Activated CD4-positive, alpha-beta T cell treated with anti-CD3 and anti-CD28 coated beads, Interleukin-2, amount 50 U/mL, for 24 hours (primary cell): ENCODE data around the gene SULT4A1.
"Not testable (repeated sequence)": the region's sequence is repeated elsewhere in the genome, so short reads cannot be mapped to it uniquely, and the experiment has no call there.

Experiments used
- DNase-seq, 2 donors: peaks; one replicate each; pipeline ENCODE4 v3.0.0-alpha.2; 2020; ENCODE audit warnings: low read depth in 1 of 2, low spot score in 1 of 2

SULT4A1 gene

GRCh38 chr22:43862074-43862881 is at the start of gene SULT4A1:
SULT4A1 (minus strand) TSS chr22:43862513; CDS start chr22:43862382, 131 bp downstream.
- no peak for DNase-seq

DNA sequence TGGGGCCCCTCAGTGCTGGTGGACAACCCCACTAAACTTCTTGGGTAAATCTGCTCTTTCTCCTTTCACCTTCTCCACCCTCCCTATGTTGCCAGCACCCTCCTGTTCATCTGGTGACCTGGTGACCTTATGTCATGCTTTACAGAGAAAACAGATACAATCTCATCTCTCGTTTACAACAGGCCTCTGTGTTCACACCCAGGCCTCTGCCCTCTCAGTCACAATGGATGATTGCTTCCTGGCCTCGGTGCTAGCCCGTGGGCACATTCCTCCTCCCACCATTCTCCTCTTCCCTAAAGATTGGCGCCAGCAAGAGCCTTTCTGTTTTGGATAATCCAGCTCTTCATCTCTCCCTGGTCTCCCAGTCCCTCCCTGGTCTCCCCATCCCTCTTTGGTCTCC is 49.0 kb upstream of the SULT4A1 start:
- DNase-seq = no peak

GRCh38 chr22:43910178-43910695 is 47.9 kb upstream of the SULT4A1 start:
- DNase-seq = no peak

- DNase-seq = no peak
These were observed 47.4 kb upstream of the SULT4A1 start for GRCh38 chr22:43909708-43910107.

- no peak for DNase-seq
These were observed 43.4 kb upstream of the SULT4A1 start for GRCh38 chr22:43905681-43906080.

DNA sequence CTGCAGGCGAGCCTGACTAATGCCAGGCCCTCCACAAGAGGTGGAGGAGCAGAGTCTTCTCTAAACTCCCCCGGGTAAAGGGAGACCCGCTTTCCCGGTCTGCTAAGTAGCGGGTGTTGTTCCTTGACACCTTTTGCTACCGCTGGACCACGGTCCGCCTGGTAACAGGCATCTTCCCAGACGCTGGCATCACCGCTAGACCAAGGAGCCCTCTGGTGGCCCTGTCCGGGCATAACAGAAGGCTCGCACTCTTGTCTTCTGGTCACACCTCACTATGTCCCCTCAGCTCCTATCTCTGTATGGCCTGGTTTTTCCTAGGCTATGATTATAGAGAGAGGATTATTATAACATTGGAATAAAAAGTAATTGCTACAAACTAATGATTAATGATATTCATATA is 42.1 kb upstream of the SULT4A1 start:
- DNase-seq = not testable (repeated sequence)

GRCh38 chr22:43903033-43903432 is 40.7 kb upstream of the SULT4A1 start:
- DNase-seq = not testable (repeated sequence)

GRCh38 chr22:43901976-43902643 is 39.8 kb upstream of the SULT4A1 start:
- DNase-seq = no peak

DNA sequence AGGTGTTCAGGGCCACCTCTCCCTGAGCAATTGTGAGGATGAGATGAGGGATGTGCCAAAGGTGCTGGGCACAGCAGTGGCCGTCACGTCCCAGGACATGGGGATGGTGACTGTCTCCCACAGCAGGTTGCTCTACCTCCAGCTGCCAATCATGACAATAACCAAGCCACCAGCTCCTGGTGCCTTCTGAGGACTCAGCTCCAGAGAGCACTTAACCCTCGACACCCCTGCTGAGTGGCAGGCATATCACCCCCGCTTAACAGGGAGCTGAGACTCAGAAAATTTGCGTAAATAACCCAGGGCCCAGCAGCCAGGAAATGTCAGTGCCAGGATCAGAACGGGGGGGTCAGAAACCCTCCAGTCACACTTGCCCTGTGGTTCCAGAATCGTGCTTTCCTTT is 37.9 kb upstream of the SULT4A1 start:
- no peak for DNase-seq

DNA sequence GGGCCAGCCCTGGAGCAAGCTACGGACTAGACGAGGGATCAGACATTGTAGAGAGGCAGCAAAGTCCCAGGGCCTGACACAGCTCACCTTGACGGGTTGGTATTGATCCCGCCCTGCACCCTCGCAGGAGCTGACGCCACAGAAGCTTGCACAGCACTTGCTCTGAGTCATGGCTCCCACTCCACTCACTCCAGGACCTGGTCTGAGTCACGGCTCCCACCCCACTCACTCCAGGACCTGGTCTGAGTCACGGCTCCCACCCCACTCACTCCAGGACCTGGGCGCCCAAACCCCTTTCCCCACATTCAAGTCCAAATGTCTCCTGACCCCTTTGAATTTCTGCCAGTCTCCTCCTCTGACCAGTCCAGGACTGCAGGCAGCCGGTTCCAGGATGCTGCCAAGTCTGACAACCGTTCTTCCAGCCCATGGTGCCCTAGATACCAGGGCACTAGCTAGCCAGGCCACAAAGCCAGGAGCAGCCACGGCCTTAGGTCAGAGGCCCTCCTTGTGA is 35.5 kb upstream of the SULT4A1 start:
- DNase-seq = no peak

DNA sequence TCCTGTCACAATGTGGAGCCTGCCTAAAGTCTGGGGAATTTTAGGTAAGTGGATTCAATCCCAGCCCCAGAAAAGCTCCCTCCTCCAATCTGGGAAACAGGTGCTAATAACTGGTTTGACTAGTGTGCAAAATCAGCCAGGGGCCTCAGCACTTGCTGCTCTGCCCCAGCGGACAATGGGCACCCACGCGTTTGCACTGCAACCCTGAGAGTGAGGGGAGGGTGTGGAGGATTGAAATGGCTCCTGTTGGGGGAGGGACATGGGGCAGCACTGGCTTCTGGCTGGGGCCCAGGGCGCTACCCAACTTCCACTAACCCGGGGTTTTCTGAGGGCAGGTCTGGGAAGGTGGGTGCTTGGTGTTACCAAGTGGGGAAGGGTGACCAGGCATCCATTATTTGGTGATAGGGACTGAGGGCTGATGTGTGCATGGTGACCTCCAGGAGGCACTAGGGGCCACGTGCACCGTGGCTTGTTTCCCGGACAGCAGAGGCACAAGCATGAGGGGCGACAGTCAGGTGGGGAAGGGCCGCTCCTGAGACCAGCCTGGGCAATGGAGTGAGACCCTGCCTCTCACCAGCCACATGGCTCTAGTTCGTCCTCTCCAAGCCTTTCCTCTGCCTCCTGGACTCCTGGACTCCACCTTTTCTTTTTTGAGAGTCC is 33.8 kb upstream of the SULT4A1 start:
- no peak for DNase-seq

- DNase-seq = no peak
These were observed 31.8 kb upstream of the SULT4A1 start for GRCh38 chr22:43894122-43894521.

DNA sequence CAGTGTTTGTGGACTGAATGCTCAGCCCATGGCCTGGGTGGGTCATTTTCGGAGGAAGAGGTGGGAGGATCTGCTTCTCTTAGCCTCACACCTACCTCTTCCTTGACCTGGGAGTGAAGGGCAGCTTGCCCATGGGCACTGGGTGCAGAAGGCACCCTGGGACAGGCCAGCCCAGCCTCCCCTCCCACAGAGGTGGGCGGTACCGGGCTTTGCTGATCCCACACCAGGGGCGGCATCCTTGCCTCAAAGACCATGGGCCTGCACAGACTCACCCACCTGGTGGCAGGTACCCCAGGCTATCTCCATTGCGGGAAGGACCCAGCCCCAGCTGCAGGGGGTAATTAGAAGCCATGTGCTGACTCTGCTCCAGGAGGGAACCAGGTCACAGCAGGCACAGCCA is 31.0 kb upstream of the SULT4A1 start:
- no peak for DNase-seq

GRCh38 chr22:43892183-43892894 is 30.0 kb upstream of the SULT4A1 start:
- DNase-seq = no peak

DNA sequence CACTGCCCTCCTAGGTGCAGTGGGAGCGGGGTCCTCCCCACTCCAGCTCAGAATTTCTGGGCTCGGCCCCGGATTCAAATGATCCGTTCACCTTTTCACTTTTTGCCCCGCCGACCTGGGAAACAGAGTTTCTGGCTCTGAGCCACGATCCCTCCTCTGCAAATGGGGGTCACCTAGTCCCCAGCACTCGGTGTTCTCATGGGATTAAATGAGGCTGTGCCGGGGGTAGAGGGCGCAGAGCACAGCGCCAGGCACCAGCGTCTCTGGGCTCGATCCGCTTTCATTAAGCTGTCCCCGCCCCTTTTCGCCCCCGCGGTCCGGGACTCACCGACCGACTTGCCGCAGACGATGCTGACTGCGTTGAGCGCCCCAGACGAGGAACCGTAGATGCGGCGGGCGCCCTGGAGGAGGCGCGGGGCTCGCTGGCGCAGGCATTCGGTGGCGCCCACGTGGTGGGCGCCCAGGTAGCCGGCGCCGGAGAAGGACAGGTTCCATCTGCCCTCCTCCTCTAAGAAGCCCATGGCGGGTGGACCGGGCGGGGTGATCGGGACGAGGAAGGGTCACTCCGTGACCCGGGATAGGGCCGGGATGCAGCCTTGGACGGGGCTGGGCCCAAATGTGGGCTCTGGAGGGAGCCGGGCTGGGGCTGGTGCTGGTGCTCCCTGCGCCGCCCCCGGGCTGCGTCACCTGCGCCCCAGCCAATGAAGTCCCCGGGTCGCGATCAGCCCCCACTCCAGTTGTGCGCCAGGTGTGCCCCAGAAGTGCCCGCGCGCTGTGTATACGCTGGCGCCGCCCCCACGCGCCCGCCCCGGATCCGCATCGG is 29.3 kb upstream of the SULT4A1 start, which contains the start of gene PNPLA5:
Gene PNPLA5 (minus strand): TSS at position 654 of the 823 bp plus-strand sequence. CDS start 133 bp downstream, at position 521.
- DNase-seq = no peak

DNA sequence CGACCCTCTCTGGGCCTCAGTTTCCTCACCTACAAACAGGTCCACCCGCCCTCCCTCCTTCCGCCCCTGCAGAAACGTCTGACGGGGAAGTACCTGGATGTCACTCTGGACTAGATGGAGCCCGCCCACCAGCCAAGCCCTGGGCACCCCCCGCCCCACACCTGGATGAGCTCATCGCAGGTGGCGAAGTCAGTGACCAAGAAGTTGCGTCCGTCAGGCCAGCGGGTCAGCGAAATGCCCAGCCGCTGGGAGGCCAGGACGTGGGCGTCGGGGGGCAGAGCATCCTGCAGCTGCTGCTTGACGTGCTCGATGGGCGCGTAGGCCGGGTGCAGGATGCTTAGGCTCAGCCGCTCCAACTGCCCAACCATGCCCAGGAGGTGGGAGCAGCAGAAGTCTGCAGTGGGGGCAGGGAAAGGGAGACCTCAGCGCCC is 28.6 kb upstream of the SULT4A1 start:
- DNase-seq = no peak

DNA sequence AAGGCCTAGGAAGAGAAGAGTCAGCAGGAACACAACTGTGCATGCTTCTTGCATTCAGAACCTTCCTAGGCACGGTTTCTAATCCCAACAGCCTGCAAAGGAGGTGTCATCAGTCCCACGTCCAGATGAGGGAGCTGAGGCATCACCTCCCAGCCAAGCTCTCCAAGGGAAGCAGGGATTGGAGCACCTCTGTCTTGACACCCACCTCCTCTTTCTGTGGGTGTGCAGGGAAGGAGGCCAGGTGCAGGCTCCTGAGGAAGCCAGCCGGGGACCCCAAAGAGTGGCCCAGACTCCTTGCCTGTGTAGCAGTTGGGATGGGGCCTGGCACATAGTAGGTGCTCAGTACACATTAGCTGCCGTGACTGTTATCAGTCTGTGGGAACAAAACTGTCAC is 27.5 kb upstream of the SULT4A1 start:
- no peak for DNase-seq

GRCh38 chr22:43889201-43889859 is 27.0 kb upstream of the SULT4A1 start:
- DNase-seq = no peak

DNA sequence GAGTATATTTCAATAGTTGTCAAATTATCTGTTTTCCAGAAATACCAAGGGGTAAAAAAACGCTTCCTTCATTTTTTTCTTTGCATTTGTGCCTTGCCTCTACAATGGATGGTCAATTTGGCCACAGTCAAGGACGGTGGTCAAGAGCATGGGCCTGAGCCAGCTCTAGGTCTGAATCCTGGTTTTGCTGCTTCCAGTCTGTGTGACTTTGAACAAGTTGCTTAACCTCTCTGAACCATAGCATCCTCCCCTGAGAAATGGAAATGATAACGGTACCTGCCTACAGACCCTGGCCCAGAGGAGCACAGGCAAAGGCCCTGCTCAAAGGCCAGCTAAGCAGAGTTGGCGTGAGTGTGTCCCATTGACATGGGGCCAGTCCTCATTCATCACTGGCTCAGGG is 26.4 kb upstream of the SULT4A1 start:
- no peak for DNase-seq
